IMR-90 (cell line): ENCODE data around the gene KCNIP3. TPM values are rescaled to one million over a fixed set of nuclear protein-coding genes. Genes with fewer than 3 reads are reported as not detected.

Experiments used
- ATAC-seq: fragments of 200-7000 bp; cut with Tn5 transposase; 2 replicates; pipeline ENCODE4 v1.9.1; 2020; ENCODE audit warnings: low read depth, mild to moderate bottlenecking, moderate library complexity
- BruUV-seq: library from RNA; stranded (reverse); fragments of 400-500 nt; replicated peaks from 2 replicates; lab custom pipeline; 2021; lab: Mats Ljungman, UMichigan
- CTCF ChIA-PET: fragments of 300-600 bp; formaldehyde crosslinking; extraction: SDS; loops from one replicate; lab custom pipeline; 2021; ENCODE audit warnings: antibody characterized with exemption; lab: Yijun Ruan, JAX
- POLR2A ChIA-PET: fragments of 300-600 bp; sonication (Branson Sonifier 250); formaldehyde crosslinking; loops from one replicate; lab custom pipeline; 2022; ENCODE audit warnings: antibody characterized with exemption; ENCODE audit not compliant: unreplicated experiment; lab: Charles Lee
- DNase-seq: peaks from one replicate; pipeline ENCODE4 v3.0.0; 2013
- H2AFZ ChIP-seq: replicated peaks from 2 replicates; pipeline ENCODE3; 2013; ENCODE audit warnings: low read length, mild to moderate bottlenecking; ENCODE audit not compliant: poor library complexity
- H2AK5ac ChIP-seq: 2 replicates; pipeline ENCODE4 v1.6.1; 2013; ENCODE audit warnings: low read depth, low read length, inconsistent platforms
- H2AK9ac ChIP-seq: replicated peaks from 2 replicates; pipeline ENCODE3; 2013; ENCODE audit warnings: mild to moderate bottlenecking, low read depth, low read length, moderate library complexity; ENCODE audit not compliant: poor library complexity
- H2BK120ac ChIP-seq: 2 replicates; pipeline ENCODE4 v1.6.1; 2013; ENCODE audit warnings: low read depth, low read length, inconsistent platforms
- H2BK15ac ChIP-seq: 3 replicates; pipeline ENCODE4 v1.6.1; 2013; ENCODE audit warnings: low read depth, low read length, inconsistent platforms
- H2BK20ac ChIP-seq: 2 replicates; pipeline ENCODE4 v1.6.1; 2013; ENCODE audit warnings: low read depth, mild to moderate bottlenecking, inconsistent platforms, low read length, moderate library complexity
- H2BK5ac ChIP-seq: 2 replicates; pipeline ENCODE4 v1.6.1; 2013; ENCODE audit warnings: mild to moderate bottlenecking, low read depth, low read length, inconsistent platforms; ENCODE audit not compliant: poor library complexity, severe bottlenecking
- H3K14ac ChIP-seq: replicated peaks from 2 replicates; pipeline ENCODE4 v1.6.1; 2013; ENCODE audit warnings: low read depth, low read length, inconsistent platforms
- H3K18ac ChIP-seq: 2 replicates; pipeline ENCODE4 v1.6.1; 2013; ENCODE audit warnings: low read depth, low read length, control low read depth
- H3K23ac ChIP-seq: 2 replicates; pipeline ENCODE4 v1.6.1; 2013; ENCODE audit warnings: low read depth, low read length, inconsistent platforms
- H3K27ac ChIP-seq: 2 replicates; pipeline ENCODE4 v1.5.1; 2013; ENCODE audit warnings: mild to moderate bottlenecking, control low read depth, low read length; ENCODE audit not compliant: insufficient read depth
- H3K27me3 ChIP-seq: 2 replicates; pipeline ENCODE4 v1.6.1; 2013; ENCODE audit warnings: low read length; ENCODE audit not compliant: control insufficient read depth, insufficient read depth
- H3K36me3 ChIP-seq: 2 replicates; pipeline ENCODE4 v1.6.1; 2013; ENCODE audit warnings: low read length, mixed read lengths; ENCODE audit not compliant: control insufficient read depth, insufficient read depth
- H3K4ac ChIP-seq: 2 replicates; pipeline ENCODE4 v1.6.1; 2013; ENCODE audit warnings: low read depth, low read length, inconsistent platforms
- H3K4me1 ChIP-seq: 2 replicates; pipeline ENCODE4 v1.6.1; 2013; ENCODE audit warnings: low read length, mixed read lengths; ENCODE audit not compliant: control insufficient read depth, insufficient read depth
- H3K4me2 ChIP-seq: 2 replicates; pipeline ENCODE4 v1.6.1; 2013; ENCODE audit warnings: low read depth, mild to moderate bottlenecking, control low read depth, low read length, moderate library complexity
- H3K4me3 ChIP-seq: 2 replicates; pipeline ENCODE4 v1.5.1; 2013; ENCODE audit warnings: low read depth, mild to moderate bottlenecking, control low read depth, low read length, moderate library complexity; ENCODE audit not compliant: insufficient read depth
- H3K56ac ChIP-seq: 2 replicates; pipeline ENCODE4 v1.6.1; 2013; ENCODE audit warnings: low read length, inconsistent platforms; ENCODE audit not compliant: insufficient read depth; ENCODE audit errors: extremely low read depth
- H3K79me1 ChIP-seq, 2 experiments: 2 replicates each; pipeline ENCODE4 v1.6.1; 2013; ENCODE audit warnings: low read length in 2 of 2, inconsistent platforms in 1 of 2, low read depth in 1 of 2
- H3K9ac ChIP-seq: 2 replicates; pipeline ENCODE4 v1.6.1; 2013; ENCODE audit warnings: low read depth, low read length, control low read depth
- H3K9me1 ChIP-seq: 2 replicates; pipeline ENCODE4 v1.6.1; 2013; ENCODE audit warnings: low read length, inconsistent platforms; ENCODE audit not compliant: insufficient read depth
- H3K9me3 ChIP-seq: 2 replicates; pipeline ENCODE4 v1.6.1; 2013; ENCODE audit warnings: low read length; ENCODE audit not compliant: control insufficient read depth, insufficient read depth
- H4K20me1 ChIP-seq: 2 replicates; pipeline ENCODE4 v1.6.1; 2013; ENCODE audit warnings: low read length, inconsistent platforms; ENCODE audit not compliant: insufficient read depth
- H4K5ac ChIP-seq: 2 replicates; pipeline ENCODE4 v1.6.1; 2013; ENCODE audit warnings: mild to moderate bottlenecking, low read depth, low read length, control low read depth
- H4K8ac ChIP-seq, 2 experiments: 2 replicates each; pipeline ENCODE4 v1.6.1; 2013; ENCODE audit warnings: low read depth in 2 of 2, low read length in 2 of 2, control low read depth in 1 of 2, inconsistent platforms in 1 of 2
- H4K91ac ChIP-seq: 2 replicates; pipeline ENCODE4 v1.6.1; 2013; ENCODE audit warnings: low read depth, low read length, inconsistent platforms; ENCODE audit not compliant: insufficient read depth
- CEBPB ChIP-seq: IDR thresholded peaks from 2 replicates; pipeline ENCODE4 v1.6.1; 2012; ENCODE audit warnings: low read depth, low read length, improper control_type of control experiment
- CHD1 ChIP-seq: IDR thresholded peaks from 2 replicates; pipeline ENCODE4 v1.6.1; 2012; ENCODE audit warnings: low read depth, low read length, improper control_type of control experiment
- FOS ChIP-seq: fragments of 150-350 bp; IDR thresholded peaks from 2 replicates; pipeline ENCODE4 v1.6.1; 2016; ENCODE audit warnings: low read depth, low read length
- MAFK ChIP-seq: IDR thresholded peaks from 2 replicates; pipeline ENCODE4 v1.6.1; 2012; ENCODE audit warnings: low read depth, low read length, improper control_type of control experiment
- MXI1 ChIP-seq: IDR thresholded peaks from 2 replicates; pipeline ENCODE4 v1.6.1; 2012; ENCODE audit warnings: low read depth, mild to moderate bottlenecking, low read length, moderate library complexity, borderline replicate concordance
- NFE2L2 ChIP-seq: fragments of 150-350 bp; IDR thresholded peaks from 2 replicates; pipeline ENCODE4 v1.6.1; 2016; ENCODE audit warnings: low read depth, mild to moderate bottlenecking, low read length
- POLR2A ChIP-seq: IDR thresholded peaks from 2 replicates; pipeline ENCODE4 v1.6.1; 2012; ENCODE audit warnings: mild to moderate bottlenecking, low read depth, low read length
- SMC3 ChIP-seq: fragments of 150-350 bp; IDR thresholded peaks from 2 replicates; pipeline ENCODE4 v1.6.1; 2016; ENCODE audit warnings: low read depth, mild to moderate bottlenecking, antibody characterized with exemption, low read length, moderate library complexity
- WGBS, 2 experiments: methylation state at CpG; one replicate each; pipeline versions ENCODE4 v1.1.5 to v1.1.7; 2013; ENCODE audit warnings: missing lambda C conversion rate in 2 of 2; ENCODE audit not compliant: insufficient read length in 1 of 2; ENCODE audit errors: extremely low coverage in 2 of 2; 5-methylcytosine and 5-hydroxymethylcytosine counted together
- dilution Hi-C: fragments of 300-500 bp; cut with HindIII; formaldehyde crosslinking; loops from one replicate; pipeline ENCODE4 v1.14.3; 2018; ENCODE audit warnings: low sequenced_read_pairs; ENCODE audit not compliant: unreplicated experiment
- in situ Hi-C: fragments of 300-500 bp; cut with MboI; formaldehyde crosslinking; loops from 3 replicates; pipeline ENCODE4 v1.14.3; 2019; ENCODE audit warnings: low sequenced_read_pairs, inconsistent platforms, mixed read lengths
- intact Hi-C: fragments of 100-400 bp; cut with micrococcal nuclease; formaldehyde crosslinking; loops from 2 replicates; pipeline ENCODE4 v1.10.0; 2022
- polyA plus RNA-seq, 3 experiments: library from polyadenylated mRNA; depleted of rRNA; stranded (reverse); fragments of >200 nt; gene quantifications; 2 replicates each; pipeline ENCODE4 v1.2.3, GENCODE V29; 2012; ENCODE audit warnings: low replicate concordance in 1 of 3
- total RNA-seq: library from RNA; depleted of rRNA; stranded (reverse); fragments of >200 nt; gene quantifications from 2 replicates; pipeline ENCODE4 v1.2.3, GENCODE V29; 2012
- TF ChIP-seq, protein P1 (sequence below): fragments of 150-350 bp; IDR thresholded peaks from 2 replicates; pipeline ENCODE4 v1.6.1; 2016; ENCODE audit warnings: low read depth, mild to moderate bottlenecking, low read length, moderate library complexity, borderline replicate concordance
- TF ChIP-seq, protein P2 (sequence below): conservative IDR thresholded peaks from 2 replicates; pipeline ENCODE4 v1.5.1; 2012; ENCODE audit warnings: mild to moderate bottlenecking, low read depth, low read length, improper control_type of control experiment

KCNIP3 gene
- total and polyA plus RNA-seq, 2 of the 4 experiments (the other 2 are of a cell fraction) = 0.72 to 1.4 TPM

DNA sequence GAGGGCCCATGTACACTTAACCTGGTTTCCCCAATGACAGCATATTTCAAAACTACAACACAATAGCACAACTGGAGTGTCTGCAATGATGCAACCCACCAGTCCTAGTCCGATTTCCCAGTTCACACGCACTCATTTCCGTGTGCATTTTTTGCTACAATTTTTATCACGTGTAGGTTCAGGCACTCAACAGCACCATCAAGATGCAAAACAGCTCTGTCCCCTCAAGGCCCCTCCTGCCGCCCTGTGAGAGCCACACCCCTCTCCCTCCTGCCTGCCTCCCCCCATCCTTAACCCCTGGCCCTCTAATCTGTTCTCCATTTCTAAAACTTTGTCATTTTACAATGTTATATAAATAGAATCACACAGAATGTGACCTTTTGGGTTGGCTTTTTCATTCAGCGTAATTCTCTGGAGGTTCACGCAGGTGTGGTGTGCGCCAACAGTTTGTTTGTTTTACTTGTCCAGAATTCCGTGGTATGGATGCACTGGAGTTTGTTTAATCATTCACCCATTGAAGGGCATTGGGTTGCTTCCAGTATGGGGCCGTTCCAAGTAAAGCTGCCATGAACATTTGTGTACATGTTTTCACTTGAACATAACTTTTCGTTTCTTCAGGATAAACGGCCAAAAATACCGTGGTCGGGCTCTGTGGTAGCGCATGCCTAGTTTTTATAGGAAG, 8.4 kb downstream of the KCNIP3 start:
- Histone ChIP-seq H3K18ac (no peak overlapping the region), H3K14ac (no peak overlapping the region), H2AFZ (no peak overlapping the region), H3K36me3 (no peaks in the 10 kb centered on the region), H3K4me3 (no peak overlapping the region), H4K5ac (no peak overlapping the region), H2BK5ac (no peak overlapping the region), H2BK120ac (no peak overlapping the region), H4K8ac (no peak overlapping the region), H2AK5ac (no peak overlapping the region), H2BK20ac (no peak overlapping the region), H2AK9ac (no peak overlapping the region), H2BK15ac (no peak overlapping the region), H3K27ac (no peak overlapping the region), H4K91ac (no peak overlapping the region), H3K4ac (no peak overlapping the region), H3K27me3 (peaks cover 31% of the 10 kb centered on the region), H3K23ac (no peak overlapping the region), H3K9me1 (no peaks in the 10 kb centered on the region), H3K79me1 (no peaks in the 10 kb centered on the region), H4K20me1 (no peaks in the 10 kb centered on the region), H3K56ac (no peak overlapping the region), H3K9me3 (no peaks in the 10 kb centered on the region), H3K9ac (no peak overlapping the region), H3K4me2 (no peak overlapping the region), H3K4me1 (no peaks in the 10 kb centered on the region)
- intact Hi-C loops = no loop called here
- no peak; the same call in 1 of the 2 replicates for ATAC-seq
- TF ChIP-seq FOS = no peak
- TF ChIP-seq, protein P1, sequence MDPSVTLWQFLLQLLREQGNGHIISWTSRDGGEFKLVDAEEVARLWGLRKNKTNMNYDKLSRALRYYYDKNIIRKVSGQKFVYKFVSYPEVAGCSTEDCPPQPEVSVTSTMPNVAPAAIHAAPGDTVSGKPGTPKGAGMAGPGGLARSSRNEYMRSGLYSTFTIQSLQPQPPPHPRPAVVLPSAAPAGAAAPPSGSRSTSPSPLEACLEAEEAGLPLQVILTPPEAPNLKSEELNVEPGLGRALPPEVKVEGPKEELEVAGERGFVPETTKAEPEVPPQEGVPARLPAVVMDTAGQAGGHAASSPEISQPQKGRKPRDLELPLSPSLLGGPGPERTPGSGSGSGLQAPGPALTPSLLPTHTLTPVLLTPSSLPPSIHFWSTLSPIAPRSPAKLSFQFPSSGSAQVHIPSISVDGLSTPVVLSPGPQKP = no peak
- TF ChIP-seq, protein P2, sequence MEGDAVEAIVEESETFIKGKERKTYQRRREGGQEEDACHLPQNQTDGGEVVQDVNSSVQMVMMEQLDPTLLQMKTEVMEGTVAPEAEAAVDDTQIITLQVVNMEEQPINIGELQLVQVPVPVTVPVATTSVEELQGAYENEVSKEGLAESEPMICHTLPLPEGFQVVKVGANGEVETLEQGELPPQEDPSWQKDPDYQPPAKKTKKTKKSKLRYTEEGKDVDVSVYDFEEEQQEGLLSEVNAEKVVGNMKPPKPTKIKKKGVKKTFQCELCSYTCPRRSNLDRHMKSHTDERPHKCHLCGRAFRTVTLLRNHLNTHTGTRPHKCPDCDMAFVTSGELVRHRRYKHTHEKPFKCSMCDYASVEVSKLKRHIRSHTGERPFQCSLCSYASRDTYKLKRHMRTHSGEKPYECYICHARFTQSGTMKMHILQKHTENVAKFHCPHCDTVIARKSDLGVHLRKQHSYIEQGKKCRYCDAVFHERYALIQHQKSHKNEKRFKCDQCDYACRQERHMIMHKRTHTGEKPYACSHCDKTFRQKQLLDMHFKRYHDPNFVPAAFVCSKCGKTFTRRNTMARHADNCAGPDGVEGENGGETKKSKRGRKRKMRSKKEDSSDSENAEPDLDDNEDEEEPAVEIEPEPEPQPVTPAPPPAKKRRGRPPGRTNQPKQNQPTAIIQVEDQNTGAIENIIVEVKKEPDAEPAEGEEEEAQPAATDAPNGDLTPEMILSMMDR = no peak
- no peak for TF ChIP-seq SMC3
- no peak for TF ChIP-seq CEBPB
- TF ChIP-seq NFE2L2 = no peak
- TF ChIP-seq MXI1 = no peak
- no peak for TF ChIP-seq MAFK
- no peak for TF ChIP-seq CHD1
- TF ChIP-seq POLR2A = no peak
- no TSS peak for BruUV-seq
- ChIA-PET CTCF (no interaction called here), POLR2A (interaction anchor here (0.7 kb wide), 1 partner anchor 102 kb away, joined by 3 read pairs; no protein-coding TSS in a partner anchor)
- 31% methylated on average over 9 of the region's 15 CpGs; no CpG with 5 or more reads in 1 of the 2 experiments for WGBS, 2 experiments
- in situ Hi-C loops = no loop called here
- dilution Hi-C loops = no loop called here
- no peak for DNase-seq
